ENCODE measurements around the gene ABCC1. TPM values are rescaled to one million over a fixed set of nuclear protein-coding genes. Genes with fewer than 3 reads are reported as not detected.

Gene ABCC1
- total and polyA plus RNA-seq, 2 of the 8 experiments (the other 6 are each of a cell fraction or from before 2014, with no cell fraction given) = 42.6 to 66.8 TPM

DNA sequence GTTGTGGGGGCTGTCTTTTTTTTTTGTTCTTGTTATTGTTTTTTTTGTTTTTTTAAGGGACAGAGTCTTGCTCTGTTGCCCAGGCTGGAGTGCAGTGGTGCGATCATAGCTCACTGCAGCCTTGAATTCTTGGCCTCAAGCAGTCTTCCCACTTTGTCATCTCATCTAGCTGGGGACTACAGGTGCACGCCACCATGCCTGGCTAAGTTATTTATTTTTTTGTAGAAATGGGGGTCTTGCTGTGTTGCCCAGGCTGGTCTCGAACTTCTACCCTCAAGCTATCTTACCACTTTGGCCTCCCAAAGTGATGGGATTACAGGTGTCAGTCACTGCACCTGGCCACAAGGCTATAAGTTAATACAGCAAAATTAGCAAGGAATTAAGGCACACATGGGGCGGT, 101.7 kb downstream of the ABCC1 start (continued):
- TF ChIP-seq RFX5 (IDR thresholded peaks at IDR 0.05; ENCODE audit: borderline replicate concordance, low read depth, low read length) = no peak
- TF ChIP-seq SP1 (IDR thresholded peaks at IDR 0.05; ENCODE audit: low read depth, low read length) = no peak
- TF ChIP-seq TCF12 (IDR thresholded peaks at IDR 0.05; ENCODE audit: low read depth, low read length) = no peak
- no peak for TF ChIP-seq NRF1 (IDR thresholded peaks at IDR 0.05; ENCODE audit: low read depth, low read length)
- TF ChIP-seq, protein P1, sequence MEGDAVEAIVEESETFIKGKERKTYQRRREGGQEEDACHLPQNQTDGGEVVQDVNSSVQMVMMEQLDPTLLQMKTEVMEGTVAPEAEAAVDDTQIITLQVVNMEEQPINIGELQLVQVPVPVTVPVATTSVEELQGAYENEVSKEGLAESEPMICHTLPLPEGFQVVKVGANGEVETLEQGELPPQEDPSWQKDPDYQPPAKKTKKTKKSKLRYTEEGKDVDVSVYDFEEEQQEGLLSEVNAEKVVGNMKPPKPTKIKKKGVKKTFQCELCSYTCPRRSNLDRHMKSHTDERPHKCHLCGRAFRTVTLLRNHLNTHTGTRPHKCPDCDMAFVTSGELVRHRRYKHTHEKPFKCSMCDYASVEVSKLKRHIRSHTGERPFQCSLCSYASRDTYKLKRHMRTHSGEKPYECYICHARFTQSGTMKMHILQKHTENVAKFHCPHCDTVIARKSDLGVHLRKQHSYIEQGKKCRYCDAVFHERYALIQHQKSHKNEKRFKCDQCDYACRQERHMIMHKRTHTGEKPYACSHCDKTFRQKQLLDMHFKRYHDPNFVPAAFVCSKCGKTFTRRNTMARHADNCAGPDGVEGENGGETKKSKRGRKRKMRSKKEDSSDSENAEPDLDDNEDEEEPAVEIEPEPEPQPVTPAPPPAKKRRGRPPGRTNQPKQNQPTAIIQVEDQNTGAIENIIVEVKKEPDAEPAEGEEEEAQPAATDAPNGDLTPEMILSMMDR (IDR thresholded peaks at IDR 0.05; ENCODE audit: control extremely low read depth in 1 of 3, insufficient read depth in 1 of 3, low read depth in 1 of 3, low read length in 3 of 3) = no peak
- no peak for TF ChIP-seq EGR1 (IDR thresholded peaks at IDR 0.05; ENCODE audit: borderline replicate concordance, low read depth, low read length)
- TF ChIP-seq ASH2L (IDR thresholded peaks at IDR 0.05; ENCODE audit: low read length) = no peak
- no peak for TF ChIP-seq CEBPB (IDR thresholded peaks at IDR 0.05; ENCODE audit: low read depth, low read length)
